GM23248 (cell line): Measurements from ENCODE around the gene ZBTB18.

ENCODE experiments used
- EZH2 ChIP-seq: fragments of 200-600 bp; sonication (generic); IDR thresholded peaks from 2 replicates; pipeline ENCODE4 v1.6.1; 2018; ENCODE audit warnings: antibody characterized with exemption, mild to moderate bottlenecking; ENCODE audit not compliant: insufficient read depth, poor library complexity, severe bottlenecking
- EZH2phosphoT487 ChIP-seq: fragments of 200-600 bp; sonication (generic); IDR thresholded peaks from 2 replicates; pipeline ENCODE4 v1.6.1; 2018; ENCODE audit warnings: antibody characterized with exemption, moderate library complexity, mild to moderate bottlenecking, low read depth; ENCODE audit not compliant: insufficient read depth

DNA sequence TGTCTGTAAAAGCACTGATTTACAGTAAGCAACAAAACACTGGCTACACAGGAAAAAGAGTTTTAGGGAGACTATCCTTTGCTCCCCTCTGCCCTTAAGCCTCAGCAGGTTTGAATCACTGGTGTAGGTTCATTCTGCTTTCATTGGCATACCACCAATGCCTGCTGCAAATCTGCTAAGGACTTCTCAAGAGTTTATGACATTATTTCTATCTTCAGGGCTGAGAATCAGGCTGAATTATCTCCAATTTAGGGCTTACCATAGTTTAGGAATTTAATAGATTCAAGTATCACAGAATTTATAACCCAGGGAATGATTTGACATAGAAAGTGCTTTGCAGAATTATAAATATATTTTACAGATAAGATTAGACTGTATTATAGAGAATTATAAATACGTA lies 6.7 kb upstream of the ZBTB18 start:
- TF ChIP-seq EZH2, result no peak
- TF ChIP-seq EZH2phosphoT487, result no peak
